HG03135 (cell line): Measurements from ENCODE around the gene NASP.

Experiments
- ATAC-seq: cut with Tn5 transposase; IDR thresholded peaks from one replicate; pipeline ENCODE4 v1.9.1; 2021; ENCODE audit warnings: mild to moderate bottlenecking, moderate library complexity; ENCODE audit not compliant: unreplicated experiment

Gene NASP

GRCh38 chr1:45583666-45584350 lies at the start of gene NASP:
TSS of gene NASP (plus strand) at chr1:45584041. CDS start at chr1:45584147, 106 bp downstream.
- ATAC-seq, result peak; percentile 44

GRCh38 chr1:45535988-45536766 lies 47.7 kb upstream of the NASP start:
- no peak for ATAC-seq

GRCh38 chr1:45536886-45537285 lies 47.0 kb upstream of the NASP start:
- no peak for ATAC-seq

- ATAC-seq, result no peak
Observed at GRCh38 chr1:45541193-45541592, 42.6 kb upstream of the NASP start.

GRCh38 chr1:45542591-45542990 lies 41.2 kb upstream of the NASP start:
- no peak for ATAC-seq

- no peak for ATAC-seq
Observed at GRCh38 chr1:45543581-45544417, 40.0 kb upstream of the NASP start.

GRCh38 chr1:45544530-45544929 lies 39.3 kb upstream of the NASP start:
- ATAC-seq, result no peak

GRCh38 chr1:45545019-45545493 lies 38.8 kb upstream of the NASP start:
- ATAC-seq, result peak; percentile 47

- peak; percentile 2 for ATAC-seq
Observed at GRCh38 chr1:45545553-45546310, 38.1 kb upstream of the NASP start.

- ATAC-seq, result peak; percentile 80
Observed at GRCh38 chr1:45550401-45551351, 33.2 kb upstream of the NASP start, which contains the start of gene AKR1A1. TSS of gene AKR1A1 (plus strand) at chr1:45550826. CDS start at chr1:45561795, 10,969 bp downstream.

- ATAC-seq, result no peak
Observed at GRCh38 chr1:45551684-45552083, 32.2 kb upstream of the NASP start.

- no peak for ATAC-seq
Observed at GRCh38 chr1:45552331-45552730, 31.5 kb upstream of the NASP start.

GRCh38 chr1:45554198-45554597 lies 29.6 kb upstream of the NASP start:
- ATAC-seq, result no peak

- ATAC-seq, result no peak
Observed at GRCh38 chr1:45557422-45557944, 26.4 kb upstream of the NASP start.

- ATAC-seq, result no peak
Observed at GRCh38 chr1:45563843-45564242, 20.0 kb upstream of the NASP start.

GRCh38 chr1:45566722-45567121 lies 17.1 kb upstream of the NASP start:
- no peak for ATAC-seq

GRCh38 chr1:45567911-45568310 lies 15.9 kb upstream of the NASP start:
- ATAC-seq, result no peak

GRCh38 chr1:45568421-45568820 lies 15.4 kb upstream of the NASP start:
- ATAC-seq, result no peak

GRCh38 chr1:45569571-45569961 lies 14.3 kb upstream of the NASP start:
- no peak for ATAC-seq
